Measurements from ENCODE around the gene RANBP9.

RANBP9 gene

DNA sequence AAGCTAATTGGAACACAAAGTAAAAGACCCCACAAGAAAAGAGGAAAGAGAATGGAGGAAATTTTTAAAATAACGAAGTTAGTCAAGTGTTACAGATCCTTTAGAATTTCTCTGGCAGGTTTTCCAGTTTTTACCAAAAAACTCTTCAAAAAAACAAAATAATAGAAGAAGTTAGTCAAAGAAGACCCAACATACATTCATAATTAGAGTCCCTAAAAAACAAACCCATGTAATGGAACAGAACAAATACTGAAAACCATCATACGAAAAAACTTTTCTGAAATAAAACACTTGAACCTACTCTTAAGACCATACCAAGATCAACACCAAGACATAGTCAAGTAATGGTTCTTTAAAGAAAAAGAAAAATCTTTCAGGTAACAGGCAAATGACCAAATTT, 31.6 kb downstream of the RANBP9 start:
- H3K9me3 ChIP-seq (ENCODE audit: control insufficient read depth, insufficient read depth, low read length) = no peaks in the 10 kb centered on the region
- H3K36me3 ChIP-seq (ENCODE audit: control insufficient read depth, insufficient read depth, low read length) = no peaks in the 10 kb centered on the region
- H3K27ac ChIP-seq (ENCODE audit: low read length) = no peak overlapping the region
- WGBS (ENCODE audit: insufficient coverage, insufficient read length) = 100% methylated on average over 1 of the region's 2 CpGs
- H3K4me3 ChIP-seq (ENCODE audit: low read length) = no peak overlapping the region
- DNase-seq (ENCODE audit: low read depth, low spot score) = no peak
- H3K27me3 ChIP-seq (ENCODE audit: control insufficient read depth, insufficient read depth, low read length) = no peaks in the 10 kb centered on the region
- H3K4me1 ChIP-seq (ENCODE audit: control insufficient read depth, insufficient read depth, low read length) = no peaks in the 10 kb centered on the region; the same call in 1 of the 2 replicates

DNA sequence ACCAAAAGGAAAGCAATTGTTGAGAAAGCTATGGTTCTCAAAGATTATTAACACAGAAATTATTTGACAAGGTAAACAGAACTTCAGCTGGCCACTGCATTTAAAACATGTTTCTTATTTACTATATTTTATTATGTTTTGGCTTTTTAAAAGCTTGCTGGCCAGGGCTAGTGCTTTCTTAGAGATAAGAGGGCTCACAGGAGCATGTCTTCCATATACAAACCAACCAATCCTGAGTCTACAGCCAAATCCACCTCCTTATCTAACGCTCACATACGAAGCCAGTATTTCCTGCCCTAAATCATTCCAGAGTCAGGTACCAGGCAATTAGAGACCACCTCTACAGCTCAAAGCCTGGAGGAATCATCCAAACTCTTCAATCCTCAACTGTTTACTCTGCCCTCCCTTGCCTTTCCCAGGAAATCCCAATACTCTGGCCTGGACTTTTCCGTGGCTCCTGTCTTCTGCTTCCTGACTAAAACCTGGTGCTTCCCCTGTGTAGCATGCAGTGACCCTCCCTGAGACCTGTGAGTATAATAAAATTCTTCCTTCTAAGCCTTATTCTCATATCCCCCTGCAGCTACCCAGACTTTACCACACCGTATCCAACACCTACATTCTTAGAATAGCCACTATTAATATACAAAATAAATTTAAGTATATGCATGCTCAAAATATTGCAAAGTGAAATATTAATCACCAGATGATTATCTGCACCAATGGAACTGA, 33.2 kb downstream of the RANBP9 start:
- WGBS (ENCODE audit: insufficient coverage, insufficient read length) = 100% methylated on average over 1 of the region's 4 CpGs
- DNase-seq (ENCODE audit: low read depth, low spot score) = no peak
- no peaks in the 10 kb centered on the region for H3K36me3 ChIP-seq (ENCODE audit: control insufficient read depth, insufficient read depth, low read length)

GRCh38 chr6:13677878-13678254, 33.8 kb downstream of the RANBP9 start:
- Histone ChIP-seq H3K9me3 (ENCODE audit: control insufficient read depth, insufficient read depth, low read length) (no peaks in the 10 kb centered on the region), H3K4me3 (ENCODE audit: low read length) (no peak overlapping the region), H3K27me3 (ENCODE audit: control insufficient read depth, insufficient read depth, low read length) (no peaks in the 10 kb centered on the region), H3K27ac (ENCODE audit: low read length) (no peak overlapping the region), H3K36me3 (ENCODE audit: control insufficient read depth, insufficient read depth, low read length) (no peaks in the 10 kb centered on the region), H3K4me1 (ENCODE audit: control insufficient read depth, insufficient read depth, low read length) (no peaks in the 10 kb centered on the region; the same call in 1 of the 2 replicates)
- DNase-seq (ENCODE audit: low read depth, low spot score) = no peak
- no CpG with 5 or more reads among the region's 3 CpGs for WGBS (ENCODE audit: insufficient coverage, insufficient read length)

More for the DNA sequence above, 33.2 kb downstream of the RANBP9 start:
- Histone ChIP-seq H3K27me3 (ENCODE audit: control insufficient read depth, insufficient read depth, low read length) (no peaks in the 10 kb centered on the region), H3K9me3 (ENCODE audit: control insufficient read depth, insufficient read depth, low read length) (no peaks in the 10 kb centered on the region), H3K4me1 (ENCODE audit: control insufficient read depth, insufficient read depth, low read length) (no peaks in the 10 kb centered on the region; the same call in 1 of the 2 replicates), H3K27ac (ENCODE audit: low read length) (no peak overlapping the region), H3K4me3 (ENCODE audit: low read length) (no peak overlapping the region)

DNA sequence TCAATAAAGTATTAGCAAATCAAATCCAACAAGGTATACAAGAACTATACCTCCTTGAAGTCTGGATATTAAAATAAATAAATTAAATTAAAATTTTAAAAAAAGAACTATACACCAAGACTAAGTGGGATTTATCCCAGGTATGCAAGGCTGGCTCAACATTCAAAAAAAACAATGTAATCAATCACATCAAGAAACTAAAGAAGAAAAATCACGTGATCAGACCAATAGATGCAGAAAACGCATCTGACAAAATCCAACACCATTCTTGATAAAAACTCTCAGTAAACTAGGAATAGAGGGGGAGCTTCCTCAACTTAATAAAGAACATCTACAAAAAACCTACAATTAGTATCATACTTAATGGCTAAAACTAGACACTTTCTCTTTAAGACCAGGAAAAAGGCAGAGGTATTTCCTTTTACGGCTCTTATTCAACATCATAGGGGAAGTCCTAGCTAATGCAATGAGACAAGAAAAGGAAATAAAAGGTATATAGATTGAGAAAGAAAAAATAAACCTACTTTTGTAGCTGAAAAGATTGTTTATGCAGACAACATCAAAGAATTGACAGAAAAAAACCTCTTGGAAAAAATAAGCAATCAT, 35.0 kb downstream of the RANBP9 start:
- H3K27ac ChIP-seq (ENCODE audit: low read length) = no peak overlapping the region

GRCh38 chr6:13674533-13675190, 37.0 kb downstream of the RANBP9 start:
- Histone ChIP-seq H3K4me3 (ENCODE audit: low read length) (no peak overlapping the region), H3K27ac (ENCODE audit: low read length) (no peak overlapping the region), H3K4me1 (ENCODE audit: control insufficient read depth, insufficient read depth, low read length) (peaks cover 2% of the 10 kb centered on the region; the same call in 1 of the 2 replicates), H3K36me3 (ENCODE audit: control insufficient read depth, insufficient read depth, low read length) (no peaks in the 10 kb centered on the region), H3K9me3 (ENCODE audit: control insufficient read depth, insufficient read depth, low read length) (no peaks in the 10 kb centered on the region), H3K27me3 (ENCODE audit: control insufficient read depth, insufficient read depth, low read length) (no peaks in the 10 kb centered on the region)
- DNase-seq (ENCODE audit: low read depth, low spot score) = no peak
- WGBS (ENCODE audit: insufficient coverage, insufficient read length) = no CpG with 5 or more reads among the region's 2 CpGs

More for the DNA sequence above, 35.0 kb downstream of the RANBP9 start:
- WGBS (ENCODE audit: insufficient coverage, insufficient read length) = no CpG with 5 or more reads among the region's 3 CpGs
- Histone ChIP-seq H3K36me3 (ENCODE audit: control insufficient read depth, insufficient read depth, low read length) (no peaks in the 10 kb centered on the region), H3K4me1 (ENCODE audit: control insufficient read depth, insufficient read depth, low read length) (no peaks in the 10 kb centered on the region; the same call in 1 of the 2 replicates), H3K4me3 (ENCODE audit: low read length) (no peak overlapping the region), H3K9me3 (ENCODE audit: control insufficient read depth, insufficient read depth, low read length) (no peaks in the 10 kb centered on the region), H3K27me3 (ENCODE audit: control insufficient read depth, insufficient read depth, low read length) (no peaks in the 10 kb centered on the region)
- no peak for DNase-seq (ENCODE audit: low read depth, low spot score)

DNA sequence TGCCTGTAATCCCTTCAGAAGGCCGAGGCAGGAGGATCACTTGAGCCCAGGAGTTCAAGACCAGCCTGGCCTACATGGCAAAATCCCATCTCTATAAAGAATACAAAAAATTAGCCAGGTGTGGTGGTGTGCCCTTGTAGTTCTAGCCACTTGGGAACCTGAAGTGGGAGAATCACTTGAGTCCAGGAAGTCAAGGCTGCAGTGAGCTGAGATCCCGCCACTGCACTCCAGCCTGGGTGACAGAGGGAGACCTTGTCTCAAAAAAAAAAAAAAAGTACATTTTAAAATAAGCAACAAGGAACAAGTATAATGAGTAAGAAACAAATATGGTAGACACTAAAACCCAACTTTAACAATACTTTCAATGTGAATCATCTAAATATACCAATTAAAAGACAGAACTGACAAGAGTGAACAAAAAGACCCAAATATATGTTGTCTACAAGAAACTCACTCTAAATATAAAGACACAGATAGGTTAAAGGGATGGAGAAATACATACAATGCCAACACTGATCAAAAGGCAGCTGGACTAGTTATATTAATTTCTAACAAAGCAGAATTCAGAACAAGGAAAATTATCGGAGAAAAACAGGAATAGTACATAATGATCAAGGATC, 37.7 kb downstream of the RANBP9 start:
- Histone ChIP-seq H3K9me3 (ENCODE audit: control insufficient read depth, insufficient read depth, low read length) (no peaks in the 10 kb centered on the region), H3K27ac (ENCODE audit: low read length) (no peak overlapping the region), H3K4me1 (ENCODE audit: control insufficient read depth, insufficient read depth, low read length) (peaks cover 2% of the 10 kb centered on the region; the same call in 1 of the 2 replicates), H3K27me3 (ENCODE audit: control insufficient read depth, insufficient read depth, low read length) (no peaks in the 10 kb centered on the region), H3K4me3 (ENCODE audit: low read length) (no peak overlapping the region), H3K36me3 (ENCODE audit: control insufficient read depth, insufficient read depth, low read length) (no peaks in the 10 kb centered on the region)
- DNase-seq (ENCODE audit: low read depth, low spot score) = no peak
- no CpG with 5 or more reads among the region's 3 CpGs for WGBS (ENCODE audit: insufficient coverage, insufficient read length)

DNA sequence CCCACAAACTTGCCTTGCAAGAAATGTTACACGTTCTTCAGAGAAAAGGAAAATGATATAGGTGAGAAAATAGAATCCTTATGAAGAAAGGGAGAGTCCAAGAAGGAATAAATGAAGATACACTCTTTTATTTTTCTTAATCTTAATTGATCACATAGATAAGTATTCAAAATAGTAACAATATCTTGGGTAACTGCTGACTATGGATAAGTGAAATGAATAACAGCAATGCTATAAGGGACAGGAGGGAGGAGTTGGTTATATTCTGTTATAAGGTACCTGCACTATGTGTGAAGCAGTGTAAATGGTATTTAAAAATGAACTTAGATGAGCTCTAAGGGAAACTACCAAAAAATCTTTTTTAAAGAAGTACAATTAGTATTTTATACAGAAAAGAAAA, 38.3 kb downstream of the RANBP9 start:
- DNase-seq (ENCODE audit: low read depth, low spot score) = no peak
- Histone ChIP-seq H3K9me3 (ENCODE audit: control insufficient read depth, insufficient read depth, low read length) (no peaks in the 10 kb centered on the region), H3K36me3 (ENCODE audit: control insufficient read depth, insufficient read depth, low read length) (no peaks in the 10 kb centered on the region), H3K4me1 (ENCODE audit: control insufficient read depth, insufficient read depth, low read length) (peaks cover 2% of the 10 kb centered on the region; the same call in 1 of the 2 replicates), H3K4me3 (ENCODE audit: low read length) (no peak overlapping the region), H3K27ac (ENCODE audit: low read length) (no peak overlapping the region), H3K27me3 (ENCODE audit: control insufficient read depth, insufficient read depth, low read length) (no peaks in the 10 kb centered on the region)
- WGBS (ENCODE audit: insufficient coverage, insufficient read length) = no CpG with 5 or more reads among the region's 1 CpG

GRCh38 chr6:13672904-13673303, 38.7 kb downstream of the RANBP9 start:
- no peaks in the 10 kb centered on the region for H3K36me3 ChIP-seq (ENCODE audit: control insufficient read depth, insufficient read depth, low read length)
- DNase-seq (ENCODE audit: low read depth, low spot score) = no peak
- no peaks in the 10 kb centered on the region for H3K27me3 ChIP-seq (ENCODE audit: control insufficient read depth, insufficient read depth, low read length)
- H3K27ac ChIP-seq (ENCODE audit: low read length) = no peak overlapping the region
- no peak overlapping the region for H3K4me3 ChIP-seq (ENCODE audit: low read length)
- 0 out of 2 replicates have a peak, but pooled peaks cover 2% of the 10 kb centered on the region for H3K4me1 ChIP-seq (ENCODE audit: control insufficient read depth, insufficient read depth, low read length)
- H3K9me3 ChIP-seq (ENCODE audit: control insufficient read depth, insufficient read depth, low read length) = no peaks in the 10 kb centered on the region

GRCh38 chr6:13671548-13672127, 40.0 kb downstream of the RANBP9 start:
- no peak overlapping the region for H3K27ac ChIP-seq (ENCODE audit: low read length)
- DNase-seq (ENCODE audit: low read depth, low spot score) = no peak
- no peaks in the 10 kb centered on the region for H3K9me3 ChIP-seq (ENCODE audit: control insufficient read depth, insufficient read depth, low read length)
- WGBS (ENCODE audit: insufficient coverage, insufficient read length) = no CpG with 5 or more reads among the region's 1 CpG
- H3K4me3 ChIP-seq (ENCODE audit: low read length) = no peak overlapping the region
- H3K36me3 ChIP-seq (ENCODE audit: control insufficient read depth, insufficient read depth, low read length) = no peaks in the 10 kb centered on the region
- H3K27me3 ChIP-seq (ENCODE audit: control insufficient read depth, insufficient read depth, low read length) = no peaks in the 10 kb centered on the region
- H3K4me1 ChIP-seq (ENCODE audit: control insufficient read depth, insufficient read depth, low read length) = 0 out of 2 replicates have a peak, but pooled peaks cover 2% of the 10 kb centered on the region

GRCh38 chr6:13669476-13669875, 42.2 kb downstream of the RANBP9 start:
- Histone ChIP-seq H3K36me3 (ENCODE audit: control insufficient read depth, insufficient read depth, low read length) (no peaks in the 10 kb centered on the region), H3K27ac (ENCODE audit: low read length) (no peak overlapping the region), H3K4me1 (ENCODE audit: control insufficient read depth, insufficient read depth, low read length) (0 out of 2 replicates have a peak, but pooled peaks cover 2% of the 10 kb centered on the region), H3K4me3 (ENCODE audit: low read length) (no peak overlapping the region), H3K9me3 (ENCODE audit: control insufficient read depth, insufficient read depth, low read length) (no peaks in the 10 kb centered on the region), H3K27me3 (ENCODE audit: control insufficient read depth, insufficient read depth, low read length) (no peaks in the 10 kb centered on the region)
- no peak for DNase-seq (ENCODE audit: low read depth, low spot score)
- WGBS (ENCODE audit: insufficient coverage, insufficient read length) = no CpG with 5 or more reads among the region's 5 CpGs

Data from iPS DF 6.9 (cell line).